ENCODE data around the gene SPRYD7. TPM values are rescaled to one million over a fixed set of nuclear protein-coding genes. Genes with fewer than 3 reads are reported as not detected.

The SPRYD7 gene, protein sequence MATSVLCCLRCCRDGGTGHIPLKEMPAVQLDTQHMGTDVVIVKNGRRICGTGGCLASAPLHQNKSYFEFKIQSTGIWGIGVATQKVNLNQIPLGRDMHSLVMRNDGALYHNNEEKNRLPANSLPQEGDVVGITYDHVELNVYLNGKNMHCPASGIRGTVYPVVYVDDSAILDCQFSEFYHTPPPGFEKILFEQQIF
- total RNA-seq (10 to 100 TPM in 1 of 2 donors, 1 to 10 TPM in 1; 7.4 to 17.6 TPM), polyA plus RNA-seq (ENCODE audit: insufficient read length in 2 of 2) (10 to 100 TPM; 25.5 to 26.5 TPM)
- long read RNA-seq, donor 1, transcript SPRYD7-201 (5 exons, 3,053 nt): major isoform, 12 of 14 reads
- long read RNA-seq, donor 1, partial matches to known transcripts: 0 of 14 reads
- long read RNA-seq, donor 1, other reads (novel, unspliced or antisense): 0 of 14 reads
- long read RNA-seq, donor 2, partial matches to known transcripts: 0 of 4 reads
- long read RNA-seq, donor 2, other reads (novel, unspliced or antisense): 0 of 4 reads
- long read RNA-seq, donor 3, transcript SPRYD7-201 (5 exons, 3,053 nt): major isoform, 9 of 9 reads
- long read RNA-seq, donor 3, partial matches to known transcripts: 0 of 9 reads
- long read RNA-seq, donor 3, other reads (novel, unspliced or antisense): 0 of 9 reads
- long read RNA-seq, donor 4, transcript SPRYD7-201 (5 exons, 3,053 nt): major isoform, 5 of 5 reads
- long read RNA-seq, donor 4, partial matches to known transcripts: 0 of 5 reads
- long read RNA-seq, donor 4, other reads (novel, unspliced or antisense): 0 of 5 reads

DNA sequence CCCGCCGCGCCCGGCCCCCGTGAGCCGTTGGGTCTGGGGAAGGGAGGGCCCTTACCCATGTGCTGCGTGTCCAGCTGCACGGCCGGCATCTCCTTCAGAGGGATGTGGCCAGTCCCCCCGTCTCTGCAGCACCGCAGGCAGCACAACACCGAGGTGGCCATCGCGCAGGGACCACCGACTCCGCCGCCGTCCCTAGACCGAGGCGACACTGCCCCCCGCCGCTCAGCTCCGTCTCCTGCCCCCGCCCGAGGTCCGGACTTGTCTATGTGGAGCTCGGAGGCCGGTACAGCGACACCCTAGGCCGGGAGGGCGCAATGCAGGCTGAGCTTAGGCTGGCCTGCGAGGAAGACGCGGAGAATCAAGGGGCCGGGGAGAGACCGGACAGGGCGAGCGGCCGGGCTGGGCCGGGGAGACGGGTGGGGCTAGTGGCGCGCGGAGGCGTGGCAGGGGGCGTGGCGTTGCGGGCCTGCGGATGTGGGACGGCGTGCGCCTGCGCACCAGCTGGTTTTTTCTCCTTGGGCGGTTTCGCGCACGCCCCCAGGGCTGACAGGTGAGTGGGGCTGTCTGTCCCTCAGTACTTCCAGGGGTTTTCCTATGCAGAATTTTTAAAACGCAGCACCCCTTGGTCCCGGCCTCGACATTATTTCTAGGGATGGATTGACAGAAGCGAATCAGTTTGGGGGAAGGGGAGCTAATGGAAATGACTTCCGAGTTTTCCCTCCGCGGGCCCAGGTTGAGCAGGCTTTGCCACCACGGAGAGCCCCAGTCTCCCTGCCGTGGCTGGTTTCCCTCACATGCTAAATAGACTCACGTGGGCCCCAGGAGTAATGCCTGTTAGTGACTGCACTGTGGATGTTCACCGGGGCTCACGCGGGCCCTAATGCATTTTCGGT is at the start of gene SPRYD7:
Gene SPRYD7, minus strand, starts transcription at position 266 of the 893 bp plus-strand sequence. Its CDS starts 105 bp downstream, at position 161.
- peak within 1 kb of the TSS; percentile 26 for H3K27ac ChIP-seq (ENCODE audit: low read depth, low read length)
- H3K4me3 ChIP-seq (ENCODE audit: low read depth, low read length): peak within 1 kb of the TSS; percentile 91
- peak; percentile 87 to 99 (median 94) for DNase-seq (ENCODE audit: low read depth in 4 of 6, low spot score in 6 of 6)
- H3K9me3 ChIP-seq (ENCODE audit: control insufficient read depth, insufficient read depth, low read length): no peaks in the 10 kb centered on the region
- peaks cover 10% of the 10 kb centered on the region for H3K4me1 ChIP-seq (ENCODE audit: control insufficient read depth, insufficient read depth, low read length)
- H3K36me3 ChIP-seq (ENCODE audit: control insufficient read depth, insufficient read depth, low read length): no peaks in the 10 kb centered on the region
- WGBS (ENCODE audit: insufficient coverage): under 1% methylated on average over 67 of the region's 71 CpGs
- H3K27me3 ChIP-seq (ENCODE audit: control insufficient read depth, insufficient read depth, low read length): no peaks in the 10 kb centered on the region

DNA sequence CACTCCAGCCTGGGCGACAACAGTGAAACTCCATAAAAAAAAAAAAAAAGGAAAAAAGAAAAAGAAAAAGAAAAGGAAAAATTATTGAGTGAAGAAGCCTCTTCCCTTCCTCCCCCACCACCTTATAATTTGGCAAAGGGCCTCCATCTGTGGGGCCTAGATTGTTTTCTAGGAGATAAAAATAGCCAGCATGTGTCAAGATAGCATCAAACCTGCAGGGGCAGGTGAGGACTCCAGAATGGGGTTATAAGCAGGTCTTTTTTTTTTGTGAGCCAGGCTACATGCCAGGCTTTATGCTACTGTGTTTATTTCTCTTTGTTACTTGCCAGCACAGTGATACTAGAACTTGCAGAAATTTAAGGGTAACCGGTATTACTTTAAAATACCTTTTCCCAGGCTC is 49.0 kb upstream of the SPRYD7 start:
- no peaks in the 10 kb centered on the region for H3K36me3 ChIP-seq (ENCODE audit: control insufficient read depth, insufficient read depth, low read length)
- H3K9me3 ChIP-seq (ENCODE audit: control insufficient read depth, insufficient read depth, low read length): no peaks in the 10 kb centered on the region
- H3K4me1 ChIP-seq (ENCODE audit: control insufficient read depth, insufficient read depth, low read length): no peaks in the 10 kb centered on the region
- WGBS (ENCODE audit: insufficient coverage): no CpG with 5 or more reads among the region's 2 CpGs
- H3K27ac ChIP-seq (ENCODE audit: low read depth, low read length): no peak overlapping the region
- H3K27me3 ChIP-seq (ENCODE audit: control insufficient read depth, insufficient read depth, low read length): no peaks in the 10 kb centered on the region
- DNase-seq (ENCODE audit: low read depth in 4 of 6, low spot score in 6 of 6): no peak
- H3K4me3 ChIP-seq (ENCODE audit: low read depth, low read length): no peak overlapping the region

DNA sequence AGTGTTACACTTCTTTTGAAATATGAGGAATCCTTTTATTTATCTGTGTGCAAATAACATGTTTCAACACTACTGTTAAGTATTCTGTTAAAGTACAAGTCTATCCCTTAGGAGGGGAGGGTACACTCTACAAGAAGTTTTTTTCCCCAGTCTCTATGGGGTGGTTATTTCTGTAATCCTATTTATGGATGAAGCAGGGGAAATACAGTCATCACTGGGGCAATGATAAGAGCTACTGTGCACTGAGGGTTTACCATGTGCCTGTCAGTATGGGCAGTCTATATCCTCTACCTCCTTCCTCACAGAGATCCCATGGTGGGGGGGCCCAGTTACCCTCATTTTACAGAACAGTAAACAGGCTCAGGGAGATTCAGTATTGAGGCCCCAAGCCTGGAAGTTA is 44.1 kb upstream of the SPRYD7 start:
- no peak for DNase-seq (ENCODE audit: low read depth in 4 of 6, low spot score in 6 of 6)
- H3K9me3 ChIP-seq (ENCODE audit: control insufficient read depth, insufficient read depth, low read length): no peaks in the 10 kb centered on the region
- H3K4me3 ChIP-seq (ENCODE audit: low read depth, low read length): no peak overlapping the region
- no peaks in the 10 kb centered on the region for H3K27me3 ChIP-seq (ENCODE audit: control insufficient read depth, insufficient read depth, low read length)
- H3K36me3 ChIP-seq (ENCODE audit: control insufficient read depth, insufficient read depth, low read length): no peaks in the 10 kb centered on the region
- no peak overlapping the region for H3K27ac ChIP-seq (ENCODE audit: low read depth, low read length)
- no peaks in the 10 kb centered on the region for H3K4me1 ChIP-seq (ENCODE audit: control insufficient read depth, insufficient read depth, low read length)

- 82% methylated on average over 2 of the region's 3 CpGs for WGBS (ENCODE audit: insufficient coverage)
- no peaks in the 10 kb centered on the region for H3K9me3 ChIP-seq (ENCODE audit: control insufficient read depth, insufficient read depth, low read length)
- no peak for DNase-seq (ENCODE audit: low read depth in 4 of 6, low spot score in 6 of 6)
- H3K4me3 ChIP-seq (ENCODE audit: low read depth, low read length): no peak overlapping the region
- no peaks in the 10 kb centered on the region for H3K4me1 ChIP-seq (ENCODE audit: control insufficient read depth, insufficient read depth, low read length)
- H3K27ac ChIP-seq (ENCODE audit: low read depth, low read length): no peak overlapping the region
- no peaks in the 10 kb centered on the region for H3K27me3 ChIP-seq (ENCODE audit: control insufficient read depth, insufficient read depth, low read length)
- no peaks in the 10 kb centered on the region for H3K36me3 ChIP-seq (ENCODE audit: control insufficient read depth, insufficient read depth, low read length)
Observed at GRCh38 chr13:49977992-49978391, 41.9 kb upstream of the SPRYD7 start.

GRCh38 chr13:49976314-49977258 is 40.4 kb upstream of the SPRYD7 start:
- WGBS (ENCODE audit: insufficient coverage): 17% methylated on average over 4 of the region's 8 CpGs
- no peak overlapping the region for H3K27ac ChIP-seq (ENCODE audit: low read depth, low read length)
- no peaks in the 10 kb centered on the region for H3K36me3 ChIP-seq (ENCODE audit: control insufficient read depth, insufficient read depth, low read length)
- no peaks in the 10 kb centered on the region for H3K9me3 ChIP-seq (ENCODE audit: control insufficient read depth, insufficient read depth, low read length)
- no peak overlapping the region for H3K4me3 ChIP-seq (ENCODE audit: low read depth, low read length)
- peak in 4 of 6 donors; percentile 31 to 82 (median 55) for DNase-seq (ENCODE audit: low read depth in 4 of 6, low spot score in 6 of 6)
- no peaks in the 10 kb centered on the region for H3K27me3 ChIP-seq (ENCODE audit: control insufficient read depth, insufficient read depth, low read length)
- no peaks in the 10 kb centered on the region for H3K4me1 ChIP-seq (ENCODE audit: control insufficient read depth, insufficient read depth, low read length)

- Histone ChIP-seq H3K36me3 (ENCODE audit: control insufficient read depth, insufficient read depth, low read length) (no peaks in the 10 kb centered on the region), H3K9me3 (ENCODE audit: control insufficient read depth, insufficient read depth, low read length) (no peaks in the 10 kb centered on the region), H3K4me3 (ENCODE audit: low read depth, low read length) (no peak overlapping the region), H3K4me1 (ENCODE audit: control insufficient read depth, insufficient read depth, low read length) (no peaks in the 10 kb centered on the region), H3K27me3 (ENCODE audit: control insufficient read depth, insufficient read depth, low read length) (no peaks in the 10 kb centered on the region), H3K27ac (ENCODE audit: low read depth, low read length) (no peak overlapping the region)
- no CpG with 5 or more reads among the region's 1 CpG for WGBS (ENCODE audit: insufficient coverage)
- no peak for DNase-seq (ENCODE audit: low read depth in 4 of 6, low spot score in 6 of 6)
Observed at GRCh38 chr13:49975826-49976225, 39.7 kb upstream of the SPRYD7 start.

DNA sequence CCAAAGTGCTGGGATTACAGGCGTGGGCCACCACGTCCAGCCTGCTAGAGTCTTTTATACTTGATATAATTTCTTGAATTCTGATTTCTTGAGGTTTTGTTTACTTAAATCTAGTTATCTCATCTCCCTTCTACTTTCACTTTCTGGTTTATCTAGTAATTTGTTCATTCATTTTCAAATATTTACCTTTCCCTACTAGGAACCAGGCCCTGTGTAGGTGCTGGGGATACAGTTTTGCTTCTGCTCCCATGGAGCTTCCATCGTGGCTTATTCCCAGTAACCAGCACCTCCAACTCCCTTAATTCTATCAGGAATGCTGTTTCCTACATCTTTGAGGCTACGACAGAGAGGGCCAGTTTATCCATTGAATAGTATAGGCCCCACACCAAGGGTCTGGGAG is 36.6 kb upstream of the SPRYD7 start:
- Histone ChIP-seq H3K36me3 (ENCODE audit: control insufficient read depth, insufficient read depth, low read length) (no peaks in the 10 kb centered on the region), H3K27me3 (ENCODE audit: control insufficient read depth, insufficient read depth, low read length) (no peaks in the 10 kb centered on the region), H3K4me3 (ENCODE audit: low read depth, low read length) (no peak overlapping the region), H3K4me1 (ENCODE audit: control insufficient read depth, insufficient read depth, low read length) (no peaks in the 10 kb centered on the region), H3K9me3 (ENCODE audit: control insufficient read depth, insufficient read depth, low read length) (no peaks in the 10 kb centered on the region), H3K27ac (ENCODE audit: low read depth, low read length) (no peak overlapping the region)
- DNase-seq (ENCODE audit: low read depth in 4 of 6, low spot score in 6 of 6): no peak
- no CpG with 5 or more reads among the region's 4 CpGs for WGBS (ENCODE audit: insufficient coverage)

DNA sequence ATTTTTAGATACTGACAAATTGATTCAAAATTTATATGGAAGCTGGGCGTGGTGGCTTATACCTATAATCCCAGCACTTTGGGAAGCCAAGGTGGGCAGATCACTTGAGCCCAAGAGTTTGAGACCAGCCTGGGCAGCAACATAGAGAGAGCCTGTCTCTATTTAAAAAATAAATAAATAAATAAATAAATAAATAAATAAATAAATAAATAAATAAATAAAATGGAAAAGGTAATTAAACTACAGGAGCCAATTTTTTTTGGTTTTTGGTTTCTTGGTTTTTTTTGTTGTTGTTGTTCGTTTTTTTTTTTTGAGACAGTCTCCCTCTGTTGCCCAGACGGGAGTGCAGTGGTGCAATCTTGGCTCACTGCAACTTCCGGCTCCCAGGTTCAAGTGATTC is 31.3 kb upstream of the SPRYD7 start:
- WGBS (ENCODE audit: insufficient coverage): 100% methylated on average over 1 of the region's 4 CpGs
- peaks cover 2% of the 10 kb centered on the region for H3K9me3 ChIP-seq (ENCODE audit: control insufficient read depth, insufficient read depth, low read length)

More for the DNA sequence above, 31.3 kb upstream of the SPRYD7 start:
- H3K36me3 ChIP-seq (ENCODE audit: control insufficient read depth, insufficient read depth, low read length): no peaks in the 10 kb centered on the region
- no peak overlapping the region for H3K27ac ChIP-seq (ENCODE audit: low read depth, low read length)
- DNase-seq (ENCODE audit: low read depth in 4 of 6, low spot score in 6 of 6): no peak
- no peak overlapping the region for H3K4me3 ChIP-seq (ENCODE audit: low read depth, low read length)
- H3K27me3 ChIP-seq (ENCODE audit: control insufficient read depth, insufficient read depth, low read length): no peaks in the 10 kb centered on the region
- no peaks in the 10 kb centered on the region for H3K4me1 ChIP-seq (ENCODE audit: control insufficient read depth, insufficient read depth, low read length)
